ENCODE measurements around the gene TRIM26.

- no peak for TF ChIP-seq POLR2A (IDR thresholded peaks at IDR 0.05)
- TF ChIP-seq CTCF (IDR thresholded peaks at IDR 0.05): no peak
Observed at GRCh38 chr6:30204116-30204515, 9.1 kb downstream of the TRIM26 start.
